GM11168 (cell line): ENCODE data around the gene GPR142.

Experiments
- in situ Hi-C: fragments of 300-500 bp; cut with MboI; formaldehyde crosslinking; loops from one replicate; pipeline ENCODE4 v1.12.0; 2022; ENCODE audit warnings: low sequenced_read_pairs; ENCODE audit not compliant: unreplicated experiment

GPR142 gene, protein sequence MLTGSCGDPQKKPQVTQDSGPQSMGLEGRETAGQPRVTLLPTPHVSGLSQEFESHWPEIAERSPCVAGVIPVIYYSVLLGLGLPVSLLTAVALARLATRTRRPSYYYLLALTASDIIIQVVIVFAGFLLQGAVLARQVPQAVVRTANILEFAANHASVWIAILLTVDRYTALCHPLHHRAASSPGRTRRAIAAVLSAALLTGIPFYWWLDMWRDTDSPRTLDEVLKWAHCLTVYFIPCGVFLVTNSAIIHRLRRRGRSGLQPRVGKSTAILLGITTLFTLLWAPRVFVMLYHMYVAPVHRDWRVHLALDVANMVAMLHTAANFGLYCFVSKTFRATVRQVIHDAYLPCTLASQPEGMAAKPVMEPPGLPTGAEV

DNA sequence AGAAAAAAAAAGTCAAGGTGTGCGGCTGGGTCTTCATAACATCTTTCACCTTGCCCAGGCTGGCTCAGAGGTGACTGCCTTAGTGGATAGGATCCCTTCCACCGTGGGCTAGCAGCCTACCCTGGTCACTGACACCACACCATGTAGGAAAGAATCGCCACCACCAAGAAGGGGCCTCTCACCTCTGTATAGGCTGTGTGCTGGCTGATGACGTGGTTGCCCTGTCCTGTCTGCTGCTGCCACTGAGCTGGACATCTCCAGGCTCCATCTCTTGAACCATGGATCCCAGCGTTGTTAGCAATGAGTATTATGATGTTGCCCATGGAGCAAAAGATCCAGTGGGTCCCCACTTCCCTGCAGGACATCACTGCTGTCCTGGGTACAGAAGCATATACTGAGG, at the start of gene GPR142:
Gene GPR142 (plus strand): TSS at position 301 of the 400 bp plus-strand sequence. CDS start 2,035 bp downstream, outside the sequence.
- in situ Hi-C loops = no loop called here

DNA sequence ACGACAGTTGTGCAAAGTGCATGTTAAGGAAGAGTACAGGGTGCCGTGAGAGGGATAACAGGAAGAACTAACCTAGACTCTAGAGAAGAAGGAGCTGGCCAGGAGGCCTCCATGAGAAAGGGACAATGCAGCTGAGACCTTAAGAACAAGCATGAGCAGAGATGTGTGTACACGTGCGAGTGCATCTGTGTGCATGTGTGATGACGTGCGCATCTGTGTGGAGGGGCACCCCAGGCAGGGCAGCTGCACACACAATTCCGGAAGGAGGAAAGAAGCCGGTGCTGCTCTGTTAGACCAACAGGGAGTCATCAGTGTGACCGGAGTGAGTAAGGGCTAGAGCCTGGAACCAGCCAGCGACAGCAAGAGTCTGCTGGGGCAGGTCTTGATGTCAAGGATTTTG, 48.9 kb upstream of the GPR142 start:
- in situ Hi-C loops = no loop called here

DNA sequence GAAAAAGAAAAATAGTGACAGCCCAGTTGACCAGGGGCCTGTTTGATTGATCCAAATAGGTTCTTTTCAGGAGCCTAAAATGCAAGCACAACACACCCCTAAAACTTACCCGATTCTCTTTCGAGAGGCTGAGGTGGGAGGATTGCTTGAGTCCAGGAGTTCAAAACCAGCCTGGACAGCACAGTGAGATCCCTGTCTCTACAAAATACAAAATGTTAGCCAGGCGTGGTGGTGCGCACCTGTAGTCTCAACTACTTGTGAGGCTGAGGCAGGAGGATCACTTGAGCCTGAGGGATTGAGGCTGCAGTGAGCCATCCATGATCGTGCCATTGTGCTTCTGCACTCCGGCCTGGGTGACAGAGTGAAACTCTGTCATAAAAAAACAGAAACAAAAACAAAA, 42.8 kb upstream of the GPR142 start:
- in situ Hi-C loops = no loop called here

DNA sequence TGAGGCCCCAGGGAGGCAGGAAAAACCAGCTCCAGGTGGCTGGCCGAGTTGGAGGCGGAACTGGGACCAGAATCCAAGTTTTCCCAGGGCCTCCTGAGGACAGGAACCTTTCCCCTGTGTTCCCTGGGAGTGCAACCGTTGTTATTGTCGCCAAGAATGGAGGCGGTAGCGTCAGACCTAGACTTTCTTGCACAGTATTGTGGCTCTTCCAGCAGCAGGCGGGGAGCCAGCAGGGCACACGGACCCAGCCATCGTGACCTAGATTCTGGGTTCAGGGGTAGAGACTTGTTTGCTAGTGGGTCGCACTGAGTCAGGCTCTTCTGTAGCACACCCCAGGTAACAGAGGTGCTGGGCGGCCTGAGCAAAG, 41.9 kb upstream of the GPR142 start:
- in situ Hi-C loops = no loop called here

DNA sequence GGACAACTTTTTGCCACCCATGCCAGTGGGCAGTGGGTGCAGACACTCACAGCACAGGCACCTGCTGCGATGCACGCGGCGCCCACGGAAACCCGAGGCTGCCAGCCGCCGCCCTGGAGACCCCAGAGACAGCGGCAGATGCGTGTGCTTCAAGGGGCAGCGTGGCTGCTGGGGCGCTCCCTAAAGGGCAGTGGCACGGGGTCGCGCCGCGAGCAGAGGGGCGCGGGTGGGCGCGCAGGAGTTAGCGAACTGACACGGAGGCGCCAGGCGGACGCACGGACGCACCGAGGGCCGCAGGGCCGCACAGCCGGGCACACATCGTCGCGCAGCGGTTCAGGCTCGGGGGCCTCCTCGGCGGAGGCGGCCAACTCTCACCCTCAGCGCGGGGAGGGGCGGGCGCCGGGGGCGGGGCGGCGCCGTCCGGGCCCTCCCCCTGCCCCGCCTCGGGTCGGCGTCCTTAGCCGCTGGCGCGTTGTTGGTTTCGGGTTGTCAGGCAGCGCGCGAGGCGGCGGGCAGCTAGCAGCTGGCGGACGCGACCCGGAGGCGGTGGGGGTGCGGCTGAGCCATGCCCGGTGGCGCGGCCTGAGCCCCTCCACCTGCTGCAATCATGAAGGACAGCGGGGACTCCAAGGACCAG, 41.4 kb upstream of the GPR142 start, which contains the start of gene KIF19:
Gene KIF19 (plus strand): TSS at position 484 of the 637 bp plus-strand sequence. CDS start 124 bp downstream, at position 608.
- in situ Hi-C loops = no loop called here

DNA sequence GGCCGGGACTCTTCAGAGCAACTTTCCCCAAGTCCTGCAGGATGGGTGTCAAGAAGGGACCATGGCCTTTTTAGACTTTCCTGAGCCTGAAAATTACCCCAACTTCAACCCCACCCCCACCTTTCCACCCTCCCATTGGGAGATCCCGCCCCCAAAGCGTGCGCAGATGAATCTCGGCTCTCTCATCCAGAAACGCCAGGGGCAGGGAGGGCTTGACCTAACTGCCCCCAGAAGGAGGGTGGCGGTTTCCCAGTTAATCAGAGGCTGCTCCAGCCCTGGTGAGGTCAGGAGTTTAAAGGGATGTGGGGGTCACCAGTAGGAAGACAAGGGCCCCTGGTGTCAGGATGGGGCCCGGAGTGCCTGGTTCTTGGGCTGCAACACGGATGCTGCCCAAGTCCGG, 40.8 kb upstream of the GPR142 start:
- in situ Hi-C loops = no loop called here

DNA sequence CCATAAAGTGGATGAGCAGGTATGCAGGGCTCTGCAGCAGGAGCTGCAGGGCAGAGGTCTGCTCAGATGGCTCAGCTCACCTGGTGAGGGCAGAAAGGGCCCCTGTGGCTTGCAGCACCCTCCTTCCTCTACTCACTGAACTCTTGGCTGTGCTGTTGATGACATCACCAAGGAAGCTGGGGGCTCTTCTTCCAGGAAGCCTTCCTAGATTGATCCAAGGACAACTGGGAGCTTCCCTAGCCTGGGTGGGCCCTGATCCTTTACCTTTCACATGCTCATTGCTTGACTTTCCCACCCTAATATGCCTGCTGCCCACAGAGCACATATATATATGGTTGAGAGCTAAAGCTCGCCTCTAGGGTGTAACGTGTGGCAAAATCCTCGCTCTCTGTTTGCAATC, 38.8 kb upstream of the GPR142 start:
- in situ Hi-C loops = no loop called here

DNA sequence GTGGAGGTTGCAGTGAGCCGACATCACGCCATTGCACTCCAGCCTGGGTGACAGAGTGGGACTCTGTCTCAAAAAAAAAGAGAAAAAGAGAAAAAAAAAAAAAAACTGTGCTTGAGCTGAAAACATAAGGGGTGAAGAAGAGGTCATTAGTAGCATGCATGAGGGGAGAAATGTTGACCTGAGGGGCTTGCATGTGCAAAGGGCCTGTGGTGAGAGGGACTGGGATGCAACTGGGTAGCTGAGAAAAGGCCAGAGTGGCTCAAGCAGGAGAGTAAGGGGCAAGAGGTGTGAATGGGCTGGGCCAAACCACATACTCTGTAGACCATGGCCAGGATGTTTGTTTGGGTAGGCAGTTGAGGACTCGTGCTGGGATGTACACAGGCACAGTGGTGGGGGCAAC, 37.9 kb upstream of the GPR142 start:
- in situ Hi-C loops = no loop called here

DNA sequence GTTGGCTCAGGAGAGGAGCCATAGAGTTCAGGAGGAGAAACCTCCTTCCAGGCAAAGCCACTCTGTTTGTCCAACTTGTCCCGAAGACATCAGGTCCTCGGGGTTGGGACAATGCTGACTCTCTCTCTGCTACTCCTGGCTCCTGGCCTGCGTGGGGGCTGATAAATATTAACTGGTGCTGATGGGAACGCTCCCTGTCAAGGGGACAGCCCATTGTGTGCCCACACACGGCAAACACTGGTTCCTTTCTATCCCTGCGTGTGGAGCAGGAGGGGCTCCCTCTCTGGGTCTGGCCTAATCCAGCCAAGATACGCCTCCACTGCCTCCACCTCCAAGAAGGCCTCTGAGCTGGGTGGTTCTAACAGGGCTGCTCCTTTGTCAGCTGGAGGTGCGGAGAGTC, 36.9 kb upstream of the GPR142 start:
- in situ Hi-C loops = no loop called here

DNA sequence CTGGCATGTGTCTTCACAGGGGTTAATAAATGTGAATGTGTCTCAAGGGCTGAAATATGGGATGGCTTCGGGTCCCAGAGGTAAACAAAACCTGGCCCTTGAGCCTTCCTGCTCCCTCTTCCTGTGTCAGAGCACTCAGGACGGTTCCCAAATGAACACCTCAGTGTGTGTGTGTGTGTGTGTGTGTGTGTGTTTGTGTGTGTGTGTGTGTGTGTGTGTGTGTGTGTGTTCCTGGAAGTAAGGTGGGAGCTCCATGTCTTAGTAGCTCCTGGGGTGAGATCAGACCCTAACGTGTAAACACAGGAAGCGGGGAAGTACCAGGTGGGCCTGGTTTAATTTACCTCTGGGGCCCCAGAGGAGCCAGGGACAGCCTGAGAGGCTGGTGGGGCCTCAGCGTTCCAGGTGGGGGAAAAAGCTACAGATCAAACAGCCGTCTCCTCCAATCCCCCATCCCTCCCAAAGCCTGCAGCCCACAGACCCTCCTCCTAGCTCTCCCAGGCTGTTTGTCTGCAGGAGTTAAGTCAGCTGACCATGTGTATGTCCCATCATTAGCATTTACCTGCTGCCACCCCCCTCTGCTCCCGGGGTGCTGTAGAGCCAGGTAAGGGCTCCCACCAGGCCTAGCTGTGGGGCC, 35.2 kb upstream of the GPR142 start:
- in situ Hi-C loops = no loop called here

DNA sequence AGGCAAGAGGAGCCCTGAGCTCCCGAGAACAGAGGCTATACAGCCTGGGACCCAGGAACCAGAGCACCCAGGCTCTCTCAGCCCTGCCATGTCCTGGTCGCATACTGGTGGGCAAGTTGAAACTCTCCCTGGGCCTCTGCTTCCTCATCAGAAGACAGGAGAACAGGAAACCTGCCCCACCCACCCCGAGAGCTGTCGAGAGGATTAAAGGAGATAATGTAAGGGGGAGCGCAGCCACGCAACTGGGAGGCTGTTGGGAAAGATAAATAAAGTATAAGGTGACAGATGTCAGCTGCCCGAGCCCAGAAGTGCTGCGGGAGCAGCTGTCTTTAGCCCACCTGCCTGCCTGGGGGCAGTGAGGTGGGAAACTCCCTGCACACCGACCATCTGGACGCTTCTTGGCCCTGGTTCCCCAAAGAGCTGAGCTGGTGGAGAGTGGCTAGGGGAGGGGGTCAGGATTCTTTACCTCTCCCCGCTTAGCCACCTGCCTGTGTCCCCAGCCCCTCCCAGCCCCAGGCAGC, 34.5 kb upstream of the GPR142 start:
- in situ Hi-C loops = no loop called here

DNA sequence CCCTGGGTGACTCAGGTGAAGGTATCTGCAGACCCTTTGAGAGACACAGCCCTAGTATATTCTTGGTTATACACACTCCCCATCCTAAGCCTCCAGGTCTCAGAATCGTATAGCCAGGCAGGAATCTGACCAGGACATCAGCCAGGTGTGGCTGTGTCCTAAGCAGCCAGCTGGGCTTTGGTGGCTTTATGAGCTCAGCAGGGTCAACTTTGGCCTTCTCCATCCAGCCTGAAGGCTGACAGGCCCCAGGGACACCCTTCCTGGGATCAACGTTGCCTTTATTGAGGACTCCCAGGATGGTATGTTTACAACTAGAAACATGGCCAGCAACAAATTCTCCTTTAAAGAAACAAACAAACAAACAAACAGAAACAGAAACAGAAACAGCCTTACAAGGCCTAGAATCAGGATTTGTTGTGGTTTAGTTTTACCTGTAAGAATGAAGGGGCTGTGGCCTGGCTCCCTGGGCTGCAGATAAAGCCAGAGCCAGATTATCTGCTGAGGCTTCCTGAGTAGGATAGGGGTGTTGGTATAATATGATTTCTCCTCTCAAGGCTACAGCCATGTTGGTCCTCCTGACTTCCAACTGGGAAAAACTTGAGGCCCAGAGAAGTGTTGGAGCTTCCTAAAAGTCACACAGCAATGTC, 32.8 kb upstream of the GPR142 start:
- in situ Hi-C loops = no loop called here

DNA sequence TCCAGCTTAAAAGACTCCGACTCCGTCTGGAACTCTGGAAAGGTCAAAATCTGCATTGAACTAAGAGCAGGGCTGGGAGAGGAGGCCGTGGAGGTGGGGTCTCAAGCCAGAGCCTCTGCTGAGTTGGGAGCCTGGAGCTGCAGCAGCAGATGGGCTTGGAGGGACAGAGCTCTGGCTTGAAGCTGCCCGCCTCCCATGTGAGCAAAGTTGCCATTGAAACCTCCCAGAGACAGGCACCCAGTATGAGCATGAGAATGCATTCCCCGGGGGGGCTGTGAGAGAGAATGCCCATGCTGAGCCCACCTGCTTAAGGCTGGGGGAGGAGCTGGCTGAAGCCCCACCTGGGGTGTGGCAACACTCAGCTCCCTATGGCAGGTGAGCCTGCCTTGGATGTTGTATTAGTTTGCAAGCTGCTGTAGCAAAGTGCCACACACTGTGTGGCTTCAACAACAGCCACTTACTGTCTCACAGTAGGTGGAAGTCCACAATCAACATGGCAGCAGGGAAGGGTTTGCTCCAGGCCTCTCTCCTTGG, 31.7 kb upstream of the GPR142 start:
- in situ Hi-C loops = no loop called here

DNA sequence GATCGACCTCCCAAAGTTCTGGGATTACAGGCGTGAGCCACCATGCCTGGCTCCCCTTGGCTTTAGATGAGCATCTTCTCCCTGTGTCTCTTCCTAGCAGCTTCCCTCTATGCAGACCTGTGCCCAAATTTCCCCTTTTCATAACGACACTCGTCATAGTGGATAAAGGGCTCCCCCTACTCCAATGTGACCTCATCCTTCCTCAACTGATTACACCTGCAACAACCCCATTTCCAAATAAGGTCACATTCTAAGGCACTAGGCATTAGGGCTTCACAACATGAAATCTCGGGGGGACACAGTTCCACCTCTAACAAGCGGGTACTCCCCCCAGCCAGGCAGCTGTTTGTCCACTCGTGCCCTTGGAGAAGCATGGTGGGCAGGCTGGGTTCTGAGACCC, 31.0 kb upstream of the GPR142 start:
- in situ Hi-C loops = no loop called here

DNA sequence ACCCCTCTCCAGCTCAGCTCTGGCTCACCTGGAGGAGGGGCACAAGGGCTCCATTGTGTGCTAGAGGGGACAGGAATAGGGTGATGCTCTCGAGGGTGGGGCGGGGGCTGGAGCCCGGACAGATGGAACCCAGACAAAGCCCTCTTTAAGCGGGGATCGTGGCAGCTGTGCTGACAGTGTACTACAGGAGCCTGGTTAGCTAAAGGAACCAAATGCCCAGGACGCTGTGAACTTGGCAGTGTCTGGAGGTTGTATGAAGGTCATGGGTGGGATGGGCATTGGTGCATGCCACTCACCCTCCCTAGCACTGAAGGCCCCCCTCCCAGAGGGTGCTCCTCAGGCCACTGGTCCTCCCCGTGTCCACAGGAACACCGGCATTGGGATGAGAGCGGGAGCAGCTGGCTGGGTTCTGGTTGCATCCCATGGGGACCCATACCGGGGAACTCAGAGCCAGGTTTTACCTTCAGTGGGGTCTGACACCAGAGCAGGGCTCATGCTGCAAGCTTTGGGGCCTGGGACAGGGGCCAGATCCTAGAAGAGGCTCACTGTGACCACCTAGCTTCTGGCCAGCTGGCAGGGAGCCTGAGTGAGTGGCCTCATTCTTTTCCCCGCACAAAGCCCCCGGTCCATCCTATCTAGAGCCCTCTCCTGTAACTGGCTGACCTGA, 29.3 kb upstream of the GPR142 start:
- in situ Hi-C loops = no loop called here

DNA sequence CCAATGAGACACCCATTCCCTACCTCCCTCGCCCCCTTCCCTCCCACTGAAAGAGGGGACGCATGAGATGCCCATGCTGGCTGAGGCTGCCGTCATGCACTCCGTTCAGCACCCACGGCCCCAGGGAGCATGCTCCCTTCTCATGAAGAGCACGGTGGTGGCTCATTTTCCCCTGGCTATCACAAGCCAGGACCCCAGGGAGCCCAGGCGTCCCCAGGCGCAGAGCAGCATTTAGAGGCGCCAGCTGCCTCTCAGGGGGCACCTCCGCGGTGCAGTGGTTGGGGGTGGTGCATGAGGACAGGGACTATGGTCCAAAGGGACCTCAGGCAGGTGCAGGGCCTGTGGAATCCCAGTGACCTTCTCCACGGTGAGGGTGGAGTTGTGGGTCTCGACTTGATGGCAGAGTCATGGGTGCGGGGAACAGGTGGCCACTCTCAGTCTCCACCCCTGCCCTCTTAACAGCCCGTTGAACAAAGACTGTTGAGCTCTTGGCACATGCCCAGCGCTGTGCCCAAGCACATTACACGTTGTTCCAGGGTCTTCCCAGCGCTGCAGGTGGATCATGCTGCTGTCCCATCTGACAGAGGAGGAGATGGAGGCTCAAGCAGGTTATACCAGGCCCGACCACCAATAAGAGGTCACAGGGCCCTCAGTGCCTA, 27.6 kb upstream of the GPR142 start:
- in situ Hi-C loops = no loop called here

DNA sequence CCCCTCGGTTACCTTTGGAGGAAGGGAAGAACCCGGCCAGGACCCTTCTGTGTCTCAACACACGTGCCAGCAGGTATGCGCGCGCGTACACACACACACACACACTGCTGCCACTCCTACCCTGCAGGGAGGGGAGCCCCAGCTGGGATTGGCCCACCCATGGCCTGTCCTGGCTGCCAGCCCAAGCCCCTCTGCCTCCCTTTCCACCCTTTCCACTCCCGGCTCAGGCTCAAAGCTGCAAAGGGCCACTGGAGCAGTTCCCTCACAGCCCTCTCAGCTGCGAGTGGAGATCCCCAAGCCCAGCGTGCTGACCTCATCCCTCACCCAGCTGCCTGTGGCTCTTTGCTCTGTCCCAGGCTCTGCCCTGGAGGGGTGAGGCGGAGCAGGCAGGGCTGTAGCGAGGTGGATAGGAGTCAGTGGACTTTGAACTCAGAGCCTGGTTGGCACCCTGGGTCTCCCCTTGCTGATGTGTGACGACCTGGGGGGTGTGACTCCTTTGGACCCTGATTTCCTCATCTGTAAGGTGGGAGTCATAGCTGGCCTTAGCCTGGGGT, 26.8 kb upstream of the GPR142 start:
- in situ Hi-C loops = no loop called here

DNA sequence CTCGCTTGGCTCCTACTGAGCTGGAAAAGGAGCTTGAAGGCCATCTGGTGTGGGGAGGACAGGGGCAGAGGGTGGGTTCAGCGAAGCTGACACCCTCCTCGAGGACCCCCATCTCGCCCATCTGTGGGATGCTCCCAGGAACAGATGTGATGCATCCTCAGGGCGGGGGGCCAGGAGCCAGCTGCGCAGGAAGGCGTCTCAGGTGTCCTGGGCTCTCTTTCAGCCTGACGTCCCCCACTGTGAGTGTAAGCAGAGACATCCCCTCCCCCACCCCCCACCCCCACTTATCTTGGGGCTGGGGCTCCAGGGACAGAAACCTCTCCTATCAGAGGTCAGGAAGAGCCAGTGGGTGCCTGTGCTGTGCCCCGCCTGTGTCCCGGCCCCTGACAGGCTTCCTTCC, 25.1 kb upstream of the GPR142 start:
- in situ Hi-C loops = no loop called here

DNA sequence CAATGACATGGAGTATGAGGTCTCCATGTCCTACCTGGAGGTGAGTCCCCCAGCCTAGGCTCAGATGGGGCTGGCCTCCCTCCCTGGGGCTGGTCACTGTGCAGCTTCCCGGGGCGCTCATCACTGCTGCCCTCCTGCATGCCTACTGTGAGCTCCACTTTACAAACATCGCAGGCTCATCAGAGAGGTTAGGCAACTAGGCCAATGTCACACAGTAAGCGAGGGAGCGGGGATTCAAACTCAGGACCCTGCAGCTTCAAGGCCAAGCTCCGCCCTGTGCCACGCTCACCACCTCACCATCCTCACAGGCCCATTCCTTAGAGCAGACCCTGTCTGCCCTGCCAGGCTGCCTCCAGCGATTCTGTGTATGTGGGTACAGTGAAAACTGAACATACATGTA, 24.2 kb upstream of the GPR142 start:
- in situ Hi-C loops = no loop called here
